Prostate gland (tissue), 2 donors: ENCODE results near the gene MLPH.

Experiments
- POLR2AphosphoS5 ChIP-seq: sonication (generic); formaldehyde crosslinking; IDR thresholded peaks from one replicate; pipeline ENCODE4 v1.6.1; 2017; ENCODE audit warnings: antibody characterized with exemption
- TF ChIP-seq, protein P1 (sequence below), 4 experiments: fragments of 200-600 bp in 2 of 4; fragments of 450-650 bp in 2 of 4; sonication (generic) in 2 of 4; IDR thresholded peaks; 1 replicate in 3 of 4; 2 replicates in 1 of 4; pipeline ENCODE4 v1.5.1; 2016 to 2019; ENCODE audit warnings: antibody characterized with exemption in 4 of 4, mild to moderate bottlenecking in 2 of 4, moderate library complexity in 2 of 4

DNA sequence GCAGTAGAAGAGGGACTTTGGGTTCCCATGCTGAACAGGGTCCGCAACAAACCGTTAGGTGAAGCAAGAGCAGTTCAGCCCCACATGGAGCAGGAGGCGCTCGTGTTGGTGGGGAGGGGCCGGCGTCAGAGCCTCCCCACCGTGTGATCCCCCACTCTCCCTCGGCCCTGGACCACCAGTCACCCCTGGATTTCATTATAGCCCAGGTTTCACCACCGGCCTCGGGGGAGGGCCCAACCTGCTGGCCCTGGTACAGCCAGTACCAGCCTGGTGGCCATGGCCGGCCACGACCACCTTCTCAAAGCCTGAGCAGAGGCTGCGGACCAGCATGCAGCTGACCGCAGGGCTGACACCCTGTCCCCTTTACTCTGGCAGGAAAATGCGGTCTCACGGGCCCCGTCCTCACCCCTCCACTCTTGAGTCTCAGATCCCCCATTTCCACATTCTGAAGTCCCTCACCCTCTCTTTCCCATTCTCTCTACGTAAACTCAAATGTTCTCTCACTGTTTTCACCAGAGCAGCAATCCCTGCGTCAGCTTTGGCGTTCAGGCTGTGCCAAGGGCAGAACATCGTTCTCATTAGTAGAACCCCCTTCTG, 8.6 kb downstream of the MLPH start:
- TF ChIP-seq, protein P1, sequence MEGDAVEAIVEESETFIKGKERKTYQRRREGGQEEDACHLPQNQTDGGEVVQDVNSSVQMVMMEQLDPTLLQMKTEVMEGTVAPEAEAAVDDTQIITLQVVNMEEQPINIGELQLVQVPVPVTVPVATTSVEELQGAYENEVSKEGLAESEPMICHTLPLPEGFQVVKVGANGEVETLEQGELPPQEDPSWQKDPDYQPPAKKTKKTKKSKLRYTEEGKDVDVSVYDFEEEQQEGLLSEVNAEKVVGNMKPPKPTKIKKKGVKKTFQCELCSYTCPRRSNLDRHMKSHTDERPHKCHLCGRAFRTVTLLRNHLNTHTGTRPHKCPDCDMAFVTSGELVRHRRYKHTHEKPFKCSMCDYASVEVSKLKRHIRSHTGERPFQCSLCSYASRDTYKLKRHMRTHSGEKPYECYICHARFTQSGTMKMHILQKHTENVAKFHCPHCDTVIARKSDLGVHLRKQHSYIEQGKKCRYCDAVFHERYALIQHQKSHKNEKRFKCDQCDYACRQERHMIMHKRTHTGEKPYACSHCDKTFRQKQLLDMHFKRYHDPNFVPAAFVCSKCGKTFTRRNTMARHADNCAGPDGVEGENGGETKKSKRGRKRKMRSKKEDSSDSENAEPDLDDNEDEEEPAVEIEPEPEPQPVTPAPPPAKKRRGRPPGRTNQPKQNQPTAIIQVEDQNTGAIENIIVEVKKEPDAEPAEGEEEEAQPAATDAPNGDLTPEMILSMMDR (IDR thresholded peaks at IDR 0.05): no peak
- TF ChIP-seq POLR2AphosphoS5: no peak
